ENCODE data around the gene HYAL3.

DNA sequence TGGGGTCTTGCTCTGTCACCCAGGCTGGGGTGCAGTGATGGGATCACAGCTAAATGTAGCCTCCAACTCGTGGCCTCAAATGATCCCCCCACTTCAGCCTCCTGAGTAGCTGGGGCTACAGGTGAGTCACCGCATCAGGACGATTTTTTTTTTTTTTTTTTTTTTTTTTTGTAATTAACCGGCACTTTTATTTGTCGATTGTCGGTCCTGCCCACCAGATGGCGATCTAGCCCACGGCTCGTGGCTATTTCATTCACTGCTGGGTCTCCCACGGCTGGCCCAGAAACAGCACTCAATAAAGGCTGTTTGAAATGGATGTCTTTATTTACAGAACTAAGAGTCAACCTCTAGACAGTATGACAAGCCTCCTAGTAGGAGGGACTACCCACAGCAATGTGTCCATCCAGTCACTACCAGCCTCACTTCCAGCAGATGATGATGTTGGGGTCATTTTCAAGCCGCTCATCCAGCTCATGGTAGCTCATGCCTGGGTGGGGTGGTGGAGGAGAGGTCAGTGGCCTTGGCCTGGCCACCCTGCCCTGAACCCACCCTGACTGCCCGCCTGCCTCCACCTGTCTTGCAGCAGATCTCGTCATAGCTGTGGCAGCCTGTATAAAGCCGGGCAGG lies 48.1 kb upstream of the HYAL3 start:
- TF ChIP-seq POLR2A (IDR thresholded peaks at IDR 0.05), result no peak
- TF ChIP-seq CTCF (IDR thresholded peaks at IDR 0.05), result peak; percentile 46 to 74 (median 65)
